PC-3 (cell line): Measurements from ENCODE around the gene TOMM20. TPM values are rescaled to one million over a fixed set of nuclear protein-coding genes. Genes with fewer than 3 reads are reported as not detected.

Experiments
- ATAC-seq: fragments of 200-7000 bp; cut with Tn5 transposase; 2 replicates; pipeline ENCODE4 v1.9.1; 2020; ENCODE audit warnings: mild to moderate bottlenecking, moderate library complexity
- BruUV-seq: library from RNA; stranded (reverse); fragments of 400-500 nt; replicated peaks from 2 replicates; lab custom pipeline; 2021; lab: Mats Ljungman, UMichigan
- CTCF ChIA-PET: fragments of 300-600 bp; sonication (Branson Sonifier 250); formaldehyde crosslinking; loops from one replicate; lab custom pipeline; 2022; ENCODE audit warnings: antibody characterized with exemption; lab: Charles Lee
- POLR2A ChIA-PET: fragments of 300-600 bp; sonication (Branson Sonifier 250); formaldehyde crosslinking; loops from one replicate; lab custom pipeline; 2022; ENCODE audit warnings: antibody characterized with exemption; ENCODE audit not compliant: unreplicated experiment; lab: Charles Lee
- DNase-seq: peaks from one replicate; pipeline ENCODE4 v3.0.0-alpha.2; 2015
- H2AFZ ChIP-seq: fragments of 300-600 bp; sonication (generic); 2 replicates; pipeline ENCODE4 v1.6.0; 2016; ENCODE audit warnings: antibody characterized with exemption, low read length
- H3F3A ChIP-seq: fragments of 300-600 bp; sonication (generic); one replicate; pipeline ENCODE4 v1.6.0; 2017; ENCODE audit warnings: antibody characterized with exemption, low read length, control low read depth, mild to moderate bottlenecking; ENCODE audit not compliant: unreplicated experiment
- H3K27ac ChIP-seq: fragments of 300-600 bp; sonication (generic); 2 replicates; pipeline ENCODE4 v1.5.1; 2016; ENCODE audit warnings: mild to moderate bottlenecking, low read length
- H3K27me3 ChIP-seq: fragments of 300-600 bp; sonication (generic); 2 replicates; pipeline ENCODE4 v1.6.1; 2016; ENCODE audit warnings: low read length, mixed read lengths
- H3K36me3 ChIP-seq: fragments of 300-600 bp; sonication (generic); 2 replicates; pipeline ENCODE4 v1.6.1; 2016; ENCODE audit warnings: low read depth, mixed run types, low read length, mixed read lengths
- H3K4me1 ChIP-seq: fragments of 300-600 bp; sonication (generic); 2 replicates; pipeline ENCODE4 v1.5.1; 2016; ENCODE audit warnings: low read length; ENCODE audit not compliant: insufficient read depth
- H3K4me2 ChIP-seq: fragments of 300-600 bp; sonication (generic); 2 replicates; pipeline ENCODE4 v1.6.0; 2016; ENCODE audit warnings: low read length
- H3K4me3 ChIP-seq: fragments of 300-600 bp; sonication (generic); 2 replicates; pipeline ENCODE4 v1.5.1; 2016; ENCODE audit warnings: mild to moderate bottlenecking, low read length, mixed read lengths
- H3K79me2 ChIP-seq: fragments of 300-600 bp; sonication (generic); 2 replicates; pipeline ENCODE4 v1.6.1; 2017; ENCODE audit warnings: low read length, mixed read lengths
- H3K9ac ChIP-seq: fragments of 300-600 bp; sonication (generic); 2 replicates; pipeline ENCODE4 v1.6.0; 2016; ENCODE audit warnings: mild to moderate bottlenecking, low read length
- H3K9me2 ChIP-seq: fragments of 300-600 bp; sonication (generic); replicated peaks from 2 replicates; pipeline ENCODE4 v1.6.1; 2016; ENCODE audit warnings: mixed run types, low read length, mixed read lengths
- H3K9me3 ChIP-seq: fragments of 300-600 bp; sonication (generic); 2 replicates; pipeline ENCODE4 v1.6.1; 2016; ENCODE audit warnings: low read length, mixed read lengths
- H4K20me1 ChIP-seq: fragments of 300-600 bp; sonication (generic); 2 replicates; pipeline ENCODE4 v1.6.1; 2016; ENCODE audit warnings: low read length, mixed read lengths
- CTCF ChIP-seq: fragments of 300-600 bp; sonication (generic); conservative IDR thresholded peaks from 2 replicates; pipeline ENCODE4 v1.5.1; 2017; ENCODE audit warnings: antibody characterized with exemption, low read depth, mild to moderate bottlenecking, low read length
- EZH2 ChIP-seq: fragments of 300-600 bp; sonication (generic); IDR thresholded peaks from one replicate; pipeline ENCODE4 v1.6.1; 2017; ENCODE audit warnings: antibody characterized with exemption, mild to moderate bottlenecking, low read length; ENCODE audit not compliant: unreplicated experiment
- EZH2phosphoT487 ChIP-seq: fragments of 300-600 bp; sonication (generic); IDR thresholded peaks from 2 replicates; pipeline ENCODE4 v1.6.1; 2018; ENCODE audit warnings: mild to moderate bottlenecking, antibody characterized with exemption, low read length, borderline replicate concordance
- intact Hi-C: fragments of 100-400 bp; cut with micrococcal nuclease; formaldehyde crosslinking; loops from 2 replicates; pipeline ENCODE4 v1.9.0; 2023
- total RNA-seq: library from RNA; depleted of rRNA; stranded (reverse); fragments of >200 nt; gene quantifications from 2 replicates; pipeline ENCODE4 v1.2.3, GENCODE V29; 2014

TOMM20 gene
- total RNA-seq, 1 experiment from 2014 or later, result 48.0 TPM

GRCh38 chr1:235139315-235139714 lies 10.7 kb upstream of the TOMM20 start:
- no peak for DNase-seq
- no peak for ATAC-seq
- Histone ChIP-seq H3K4me2 (no peak overlapping the region), H3K36me3 (peaks cover 33% of the 10 kb centered on the region), H3K4me3 (no peak overlapping the region), H2AFZ (no peak overlapping the region), H3K9ac (no peak overlapping the region), H3K79me2 (no peaks in the 10 kb centered on the region), H3K27ac (no peak overlapping the region), H3K4me1 (0 out of 2 replicates have a peak, but pooled peaks cover 3% of the 10 kb centered on the region), H3K9me2 (no peaks in the 10 kb centered on the region), H3K9me3 (no peaks in the 10 kb centered on the region), H4K20me1 (no peaks in the 10 kb centered on the region), H3K27me3 (no peaks in the 10 kb centered on the region), H3F3A (no peaks in the 10 kb centered on the region)
- ChIA-PET CTCF (no interaction called here), POLR2A (no interaction called here)
- no TSS peak for BruUV-seq
- no peak for TF ChIP-seq CTCF
- TF ChIP-seq EZH2phosphoT487, result no peak
- TF ChIP-seq EZH2, result no peak
- intact Hi-C loops, result no loop called here

DNA sequence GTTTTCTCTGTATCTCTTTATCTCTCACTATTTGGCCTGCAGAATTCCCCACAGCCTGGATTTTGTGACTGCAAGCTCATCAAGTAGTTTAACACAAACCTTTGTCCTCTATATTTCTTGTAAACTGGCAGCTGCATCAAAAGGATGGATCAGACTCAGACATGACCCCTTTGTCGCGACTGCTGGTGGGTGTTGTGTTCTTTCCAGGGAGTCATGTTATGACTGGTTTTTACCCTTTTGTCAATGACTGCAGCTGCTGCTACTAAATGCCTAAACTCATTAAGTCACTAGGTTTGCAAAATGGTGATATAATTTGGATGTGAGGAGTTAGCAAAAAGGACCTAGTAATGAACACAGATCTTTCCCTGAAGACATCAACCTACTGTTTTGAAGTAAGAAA lies 10.2 kb upstream of the TOMM20 start:
- Histone ChIP-seq H3K27me3 (no peaks in the 10 kb centered on the region), H3K4me3 (no peak overlapping the region)

More for the DNA sequence above, 10.2 kb upstream of the TOMM20 start:
- H3F3A ChIP-seq, result no peaks in the 10 kb centered on the region
- no peak overlapping the region for H3K27ac ChIP-seq
- H3K79me2 ChIP-seq, result no peaks in the 10 kb centered on the region
- H4K20me1 ChIP-seq, result no peaks in the 10 kb centered on the region
- H3K4me2 ChIP-seq, result no peak overlapping the region
- H3K9ac ChIP-seq, result no peak overlapping the region
- ATAC-seq (no peak), DNase-seq (no peak)
- ChIA-PET CTCF (no interaction called here), POLR2A (no interaction called here)
- no peaks in the 10 kb centered on the region for H3K9me2 ChIP-seq
- H3K9me3 ChIP-seq, result no peaks in the 10 kb centered on the region
- 0 out of 2 replicates have a peak, but pooled peaks cover 3% of the 10 kb centered on the region for H3K4me1 ChIP-seq
- TF ChIP-seq EZH2, result no peak
- TF ChIP-seq EZH2phosphoT487, result no peak
- no peak for TF ChIP-seq CTCF
- no peak overlapping the region for H2AFZ ChIP-seq
- H3K36me3 ChIP-seq, result peaks cover 33% of the 10 kb centered on the region
- no TSS peak for BruUV-seq
- intact Hi-C loops, result no loop called here
